Fibroblast of lung (primary cell): Measurements from ENCODE around the gene ZNF384. TPM values are rescaled to one million over a fixed set of nuclear protein-coding genes. Genes with fewer than 3 reads are reported as not detected.

ENCODE experiments used
- polyA plus RNA-seq, 2 donors: library from polyadenylated mRNA; depleted of rRNA in 1 of 2; stranded (reverse) in 1 of 2; unstranded in 1 of 2; fragments of >200 nt; gene quantifications; 2 replicates each; pipeline ENCODE4 v1.2.1, GENCODE V29; 2011 to 2012; ENCODE audit warnings: missing spikeins in 1 of 2
- total RNA-seq: library from RNA; depleted of rRNA; stranded (reverse); fragments of >200 nt; gene quantifications from 2 replicates; pipeline ENCODE4 v1.2.1, GENCODE V29; 2014

Gene ZNF384
- total and polyA plus RNA-seq, 2 donors (not counting 1 experiment from before 2014, with no cell fraction given), result 12.2 to 34.8 TPM

Other genes with a start within 250 kb of the ZNF384 start
- gene CD27, start 244.4 kb downstream of the ZNF384 start, total RNA-seq, result 0.17 TPM in 1 of 2 replicates, not detected in the other
- 0.06 and 0.07 TPM in 2 replicates for gene CD27, start 244.4 kb downstream of the ZNF384 start, polyA plus RNA-seq
- gene TAPBPL, start 237.3 kb downstream of the ZNF384 start, total RNA-seq, result 6.2 and 17.3 TPM in 2 replicates
- 13.7 and 14.0 TPM in 2 replicates for gene TAPBPL, start 237.3 kb downstream of the ZNF384 start, polyA plus RNA-seq
- 13.9 and 20.3 TPM in 2 replicates for gene VAMP1, start 218.7 kb downstream of the ZNF384 start, total RNA-seq
- gene VAMP1, start 218.7 kb downstream of the ZNF384 start, polyA plus RNA-seq, result 11.0 and 14.9 TPM in 2 replicates
- 118 and 142 TPM in 2 replicates for gene MRPL51, start 196.1 kb downstream of the ZNF384 start, total RNA-seq
- 120 and 166 TPM in 2 replicates for gene MRPL51, start 196.1 kb downstream of the ZNF384 start, polyA plus RNA-seq
- 18.7 and 42.3 TPM in 2 replicates for gene NCAPD2, start 195.3 kb downstream of the ZNF384 start, total RNA-seq
- gene NCAPD2, start 195.3 kb downstream of the ZNF384 start, polyA plus RNA-seq, result 17.2 and 50.9 TPM in 2 replicates
- gene GAPDH, start 154.9 kb downstream of the ZNF384 start, total RNA-seq, result 4,386 and 6,255 TPM in 2 replicates
- 8,983 and 11,838 TPM in 2 replicates for gene GAPDH, start 154.9 kb downstream of the ZNF384 start, polyA plus RNA-seq
- gene IFFO1, start 133.3 kb downstream of the ZNF384 start, total RNA-seq, result 8.2 and 16.8 TPM in 2 replicates
- 21.7 and 26.9 TPM in 2 replicates for gene IFFO1, start 133.3 kb downstream of the ZNF384 start, polyA plus RNA-seq
- 11.7 and 13.9 TPM in 2 replicates for gene NOP2, start 121.1 kb downstream of the ZNF384 start, total RNA-seq
- 26.1 and 47.8 TPM in 2 replicates for gene NOP2, start 121.1 kb downstream of the ZNF384 start, polyA plus RNA-seq
- 241 and 256 TPM in 2 replicates for gene CHD4, start 82.0 kb downstream of the ZNF384 start, total RNA-seq
- 76.1 and 96.0 TPM in 2 replicates for gene CHD4, start 82.0 kb downstream of the ZNF384 start, polyA plus RNA-seq
- gene LPAR5, start 53.4 kb downstream of the ZNF384 start, total RNA-seq, result not detected in 2 replicates
- gene LPAR5, start 53.4 kb downstream of the ZNF384 start, polyA plus RNA-seq, result 0.02 and 0.07 TPM in 2 replicates
- gene ACRBP, start 41.9 kb downstream of the ZNF384 start, total RNA-seq, result under 0.01 and 0.33 TPM in 2 replicates
- gene ACRBP, start 41.9 kb downstream of the ZNF384 start, polyA plus RNA-seq, result 0.50 and 0.72 TPM in 2 replicates
- 30.3 and 36.0 TPM in 2 replicates for gene ING4, start 26.3 kb downstream of the ZNF384 start, total RNA-seq
- 31.1 and 47.1 TPM in 2 replicates for gene ING4, start 26.3 kb downstream of the ZNF384 start, polyA plus RNA-seq
- gene PIANP, start 11.4 kb upstream of the ZNF384 start, total RNA-seq, result under 0.01 and 0.17 TPM in 2 replicates
- gene PIANP, start 11.4 kb upstream of the ZNF384 start, polyA plus RNA-seq, result 0.49 and 0.87 TPM in 2 replicates
- 67.0 and 79.1 TPM in 2 replicates for gene COPS7A, start 34.7 kb upstream of the ZNF384 start, total RNA-seq
- 114 and 138 TPM in 2 replicates for gene COPS7A, start 34.7 kb upstream of the ZNF384 start, polyA plus RNA-seq
- gene MLF2, start 63.8 kb upstream of the ZNF384 start, total RNA-seq, result 88.6 and 106 TPM in 2 replicates
- 287 and 289 TPM in 2 replicates for gene MLF2, start 63.8 kb upstream of the ZNF384 start, polyA plus RNA-seq
- 29.5 and 63.6 TPM in 2 replicates for gene PTMS, start 77.0 kb upstream of the ZNF384 start, total RNA-seq
- 269 and 312 TPM in 2 replicates for gene PTMS, start 77.0 kb upstream of the ZNF384 start, polyA plus RNA-seq
- gene LAG3, start 83.1 kb upstream of the ZNF384 start, total RNA-seq, result 0.17 and 0.26 TPM in 2 replicates
- 0.09 and 0.17 TPM in 2 replicates for gene LAG3, start 83.1 kb upstream of the ZNF384 start, polyA plus RNA-seq
- gene CD4, start 100.2 kb upstream of the ZNF384 start, total RNA-seq, result 14.4 and 27.2 TPM in 2 replicates
- gene CD4, start 100.2 kb upstream of the ZNF384 start, polyA plus RNA-seq, result 50.8 and 152 TPM in 2 replicates
- 11.1 and 11.8 TPM in 2 replicates for gene GPR162, start 132.4 kb upstream of the ZNF384 start, total RNA-seq
- gene GPR162, start 132.4 kb upstream of the ZNF384 start, polyA plus RNA-seq, result 3.3 and 5.6 TPM in 2 replicates
- gene P3H3, start 139.0 kb upstream of the ZNF384 start, total RNA-seq, result 72.4 and 96.3 TPM in 2 replicates
- 39.8 and 44.0 TPM in 2 replicates for gene P3H3, start 139.0 kb upstream of the ZNF384 start, polyA plus RNA-seq
- 1.3 and 1.7 TPM in 2 replicates for gene GNB3, start 151.6 kb upstream of the ZNF384 start, total RNA-seq
- gene GNB3, start 151.6 kb upstream of the ZNF384 start, polyA plus RNA-seq, result 2.7 and 3.7 TPM in 2 replicates
- 1.5 and 9.1 TPM in 2 replicates for gene CDCA3, start 161.9 kb upstream of the ZNF384 start, total RNA-seq
- gene CDCA3, start 161.9 kb upstream of the ZNF384 start, polyA plus RNA-seq, result 9.4 and 56.9 TPM in 2 replicates
- gene USP5, start 162.8 kb upstream of the ZNF384 start, total RNA-seq, result 53.4 and 69.9 TPM in 2 replicates
- 42.2 and 66.3 TPM in 2 replicates for gene USP5, start 162.8 kb upstream of the ZNF384 start, polyA plus RNA-seq
- gene TPI1, start 178.2 kb upstream of the ZNF384 start, total RNA-seq, result 906 and 934 TPM in 2 replicates
- gene TPI1, start 178.2 kb upstream of the ZNF384 start, polyA plus RNA-seq, result 1,617 and 1,654 TPM in 2 replicates
- gene SPSB2, start 183.9 kb upstream of the ZNF384 start, total RNA-seq, result 12.7 and 12.8 TPM in 2 replicates
- 1.8 and 2.5 TPM in 2 replicates for gene SPSB2, start 183.9 kb upstream of the ZNF384 start, polyA plus RNA-seq
- gene LRRC23, start 215.4 kb upstream of the ZNF384 start, total RNA-seq, result 9.6 and 14.9 TPM in 2 replicates
- 5.6 and 6.4 TPM in 2 replicates for gene LRRC23, start 215.4 kb upstream of the ZNF384 start, polyA plus RNA-seq
- 20.3 TPM in 2 replicates for gene ENO2, start 225.2 kb upstream of the ZNF384 start, total RNA-seq
- gene ENO2, start 225.2 kb upstream of the ZNF384 start, polyA plus RNA-seq, result 29.4 and 43.0 TPM in 2 replicates
- gene ATN1, start 238.6 kb upstream of the ZNF384 start, total RNA-seq, result 8.2 and 21.5 TPM in 2 replicates
- 9.4 and 14.5 TPM in 2 replicates for gene ATN1, start 238.6 kb upstream of the ZNF384 start, polyA plus RNA-seq